SU-DHL-6 (cell line): ENCODE results near the gene STAM.
"Not testable (repeated sequence)": the region's sequence is repeated elsewhere in the genome, so short reads cannot be mapped to it uniquely, and the experiment has no call there.

Source experiments
- H2AFZ ChIP-seq: fragments of 200-600 bp; sonication (generic); 2 replicates; pipeline ENCODE4 v1.6.1; 2014; ENCODE audit warnings: low read depth, mild to moderate bottlenecking, moderate library complexity, mixed read lengths, antibody characterized with exemption, low read length; ENCODE audit not compliant: severe bottlenecking
- H3F3A ChIP-seq: fragments of 200-600 bp; shearing (Covaris generic); 2 replicates; pipeline ENCODE4 v1.6.0; 2016; ENCODE audit warnings: antibody characterized with exemption, mild to moderate bottlenecking; ENCODE audit not compliant: insufficient read depth
- H3K27ac ChIP-seq: fragments of 200-600 bp; sonication (generic); 2 replicates; pipeline ENCODE4 v1.5.1; 2016; ENCODE audit warnings: low read depth, mild to moderate bottlenecking, low read length, moderate library complexity, mixed read lengths
- H3K27me3 ChIP-seq: fragments of 200-600 bp; sonication (generic), shearing (Covaris generic); 2 replicates; pipeline ENCODE4 v1.6.0; 2014; ENCODE audit warnings: mild to moderate bottlenecking, low read length
- H3K36me3 ChIP-seq: fragments of 200-600 bp; sonication (generic); 2 replicates; pipeline ENCODE4 v1.6.1; 2014; ENCODE audit warnings: mild to moderate bottlenecking, low read length, mixed read lengths
- H3K4me2 ChIP-seq: fragments of 300-600, 200-600 bp; shearing (Covaris generic), sonication (generic); 2 replicates; pipeline ENCODE4 v1.6.0; 2014; ENCODE audit warnings: low read length, low read depth, mild to moderate bottlenecking; ENCODE audit not compliant: poor library complexity, severe bottlenecking
- H3K4me3 ChIP-seq: fragments of 200-600 bp; sonication (generic); 2 replicates; pipeline ENCODE4 v1.5.1; 2014; ENCODE audit warnings: antibody characterized with exemption, low read length, mild to moderate bottlenecking, mixed read lengths; ENCODE audit not compliant: insufficient read depth, poor library complexity, severe bottlenecking
- H3K79me2 ChIP-seq: fragments of 200-600 bp; sonication (generic); 2 replicates; pipeline ENCODE4 v1.6.1; 2014; ENCODE audit warnings: mild to moderate bottlenecking, low read length, moderate library complexity; ENCODE audit not compliant: insufficient read depth
- H3K9ac ChIP-seq: fragments of 200-600 bp; sonication (generic); 2 replicates; pipeline ENCODE4 v1.7.0; 2014; ENCODE audit warnings: mild to moderate bottlenecking, low read length
- H3K9me2 ChIP-seq: fragments of 200-600 bp; sonication (generic); replicated peaks from 2 replicates; pipeline ENCODE4 v1.6.1; 2014; ENCODE audit warnings: low read length; ENCODE audit not compliant: insufficient read depth
- H3K9me3 ChIP-seq: fragments of 200-600 bp; sonication (generic); 2 replicates; pipeline ENCODE4 v1.6.1; 2014; ENCODE audit warnings: low read length, mixed read lengths; ENCODE audit not compliant: insufficient read depth
- H4K20me1 ChIP-seq: fragments of 200-600 bp; sonication (generic); 2 replicates; pipeline ENCODE4 v1.6.1; 2014; ENCODE audit warnings: low read depth, mild to moderate bottlenecking, antibody characterized with exemption, low read length, moderate library complexity, mixed read lengths
- CTCF ChIP-seq: fragments of 200-600 bp; sonication (generic); IDR thresholded peaks from one replicate; pipeline ENCODE4 v1.5.1; 2017; ENCODE audit warnings: antibody characterized with exemption, mild to moderate bottlenecking, low read length, moderate library complexity; ENCODE audit not compliant: insufficient read depth, poor library complexity, severe bottlenecking
- EZH2phosphoT487 ChIP-seq: fragments of 200-600 bp; sonication (generic), shearing (Covaris generic); conservative IDR thresholded peaks from 2 replicates; pipeline ENCODE4 v1.6.1; 2018; ENCODE audit warnings: mild to moderate bottlenecking, antibody characterized with exemption, low read length, moderate library complexity, mixed read lengths

The STAM gene

GRCh38 chr10:17622061-17622460 is 21.9 kb upstream of the STAM start:
- Histone ChIP-seq H3F3A (no peaks in the 10 kb centered on the region), H4K20me1 (no peaks in the 10 kb centered on the region), H3K9me3 (no peaks in the 10 kb centered on the region), H3K4me2 (no peak overlapping the region), H3K4me3 (no peak overlapping the region), H3K36me3 (no peaks in the 10 kb centered on the region), H3K9ac (no peak overlapping the region), H2AFZ (no peak overlapping the region), H3K27me3 (no peaks in the 10 kb centered on the region), H3K27ac (no peak overlapping the region), H3K9me2 (no peaks in the 10 kb centered on the region), H3K79me2 (no peaks in the 10 kb centered on the region)
- no peak for TF ChIP-seq CTCF
- no peak for TF ChIP-seq EZH2phosphoT487

- no peaks in the 10 kb centered on the region for H3K27me3 ChIP-seq
- no peak overlapping the region for H3K4me2 ChIP-seq
- no peak for TF ChIP-seq CTCF
- no peak for TF ChIP-seq EZH2phosphoT487
- no peak overlapping the region for H3K9ac ChIP-seq
- no peaks in the 10 kb centered on the region for H4K20me1 ChIP-seq
- no peaks in the 10 kb centered on the region for H3K9me2 ChIP-seq
- H3K36me3 ChIP-seq, result no peaks in the 10 kb centered on the region
- H3K27ac ChIP-seq, result no peak overlapping the region
- no peaks in the 10 kb centered on the region for H3K79me2 ChIP-seq
- no peak overlapping the region for H2AFZ ChIP-seq
- no peak overlapping the region for H3K4me3 ChIP-seq
- no peaks in the 10 kb centered on the region for H3F3A ChIP-seq
- no peaks in the 10 kb centered on the region for H3K9me3 ChIP-seq
Observed at GRCh38 chr10:17624996-17625395, 19.0 kb upstream of the STAM start.

GRCh38 chr10:17626656-17627055 is 17.3 kb upstream of the STAM start:
- Histone ChIP-seq H3K9me2 (no peaks in the 10 kb centered on the region), H3K4me2 (no peak overlapping the region), H2AFZ (no peak overlapping the region), H3K27ac (no peak overlapping the region), H3K36me3 (no peaks in the 10 kb centered on the region), H3K9me3 (no peaks in the 10 kb centered on the region), H3K79me2 (no peaks in the 10 kb centered on the region), H3K9ac (no peak overlapping the region), H3K27me3 (no peaks in the 10 kb centered on the region), H3F3A (no peaks in the 10 kb centered on the region), H3K4me3 (no peak overlapping the region), H4K20me1 (no peaks in the 10 kb centered on the region)
- TF ChIP-seq EZH2phosphoT487, result no peak
- TF ChIP-seq CTCF, result no peak

- H3K27ac ChIP-seq, H3K27me3 ChIP-seq, H3K79me2 ChIP-seq, H2AFZ ChIP-seq, H4K20me1 ChIP-seq, H3K4me2 ChIP-seq, H3K9me3 ChIP-seq, H3K36me3 ChIP-seq, H3K9ac ChIP-seq, H3F3A ChIP-seq, H3K9me2 ChIP-seq, H3K4me3 ChIP-seq: not testable (repeated sequence)
Observed at GRCh38 chr10:17632590-17632989, 11.4 kb upstream of the STAM start.
